Mucosa of descending colon (tissue), 3 donors: ENCODE measurements around the gene HIRA. TPM values are rescaled to one million over a fixed set of nuclear protein-coding genes. Genes with fewer than 3 reads are reported as not detected.

Source experiments
- ATAC-seq: fragments of 200-7000 bp; cut with Tn5 transposase; one replicate; pipeline ENCODE4 v1.9.1; 2020; ENCODE audit warnings: mild to moderate bottlenecking, moderate library complexity
- DNase-seq, 3 donors: peaks; one replicate each; pipeline ENCODE4 v3.0.0-alpha.2; 2020
- H3K36me3 ChIP-seq: fragments of 200-600 bp; one replicate; pipeline ENCODE4 v1.8.0; 2021; ENCODE audit warnings: low read depth, mild to moderate bottlenecking
- H3K4me1 ChIP-seq: fragments of 200-600 bp; one replicate; pipeline ENCODE4 v1.8.0; 2021; ENCODE audit warnings: low read depth, mild to moderate bottlenecking
- H3K4me3 ChIP-seq: fragments of 200-600 bp; one replicate; pipeline ENCODE4 v1.8.0; 2021; ENCODE audit warnings: mild to moderate bottlenecking
- H3K9me3 ChIP-seq: fragments of 200-600 bp; one replicate; pipeline ENCODE4 v1.8.0; 2021; ENCODE audit warnings: mild to moderate bottlenecking
- intact Hi-C, 2 donors: fragments of 100-400 bp; cut with DNase I in 1 of 2; cut with micrococcal nuclease in 1 of 2; formaldehyde crosslinking; loops; one replicate each; pipeline versions ENCODE4 v1.11.0 to v1.11.1; 2022; cut with DNase I, micrococcal nuclease
- total RNA-seq, 3 donors: library from RNA; stranded (reverse); fragmentation: NEBNext Ultra II Directional in 2 of 3; extraction: Animal tissue kit (Norgen Biotek cat#: 25700) in 2 of 3; gene quantifications; one replicate each; pipeline versions ENCODE4 v1.2.1 to v1.2.4, GENCODE V29; 2021 to 2023
- TF ChIP-seq, protein P1 (sequence below): fragments of 200-600 bp; IDR thresholded peaks from one replicate; pipeline ENCODE4 v1.8.0; 2022; ENCODE audit warnings: antibody characterized with exemption, mild to moderate bottlenecking
- donor health status: DM: no; HTN: no; CAD: no; lungs with moderate emphysema.
- donor health status: DM: no; HTN: no; CAD: no.
- donor health status: DM: no; HTN: yes; CAD: no.

HIRA gene
- total RNA-seq, 3 donors from 2014 or later: 24.0 to 35.0 (median 27.4) TPM

DNA sequence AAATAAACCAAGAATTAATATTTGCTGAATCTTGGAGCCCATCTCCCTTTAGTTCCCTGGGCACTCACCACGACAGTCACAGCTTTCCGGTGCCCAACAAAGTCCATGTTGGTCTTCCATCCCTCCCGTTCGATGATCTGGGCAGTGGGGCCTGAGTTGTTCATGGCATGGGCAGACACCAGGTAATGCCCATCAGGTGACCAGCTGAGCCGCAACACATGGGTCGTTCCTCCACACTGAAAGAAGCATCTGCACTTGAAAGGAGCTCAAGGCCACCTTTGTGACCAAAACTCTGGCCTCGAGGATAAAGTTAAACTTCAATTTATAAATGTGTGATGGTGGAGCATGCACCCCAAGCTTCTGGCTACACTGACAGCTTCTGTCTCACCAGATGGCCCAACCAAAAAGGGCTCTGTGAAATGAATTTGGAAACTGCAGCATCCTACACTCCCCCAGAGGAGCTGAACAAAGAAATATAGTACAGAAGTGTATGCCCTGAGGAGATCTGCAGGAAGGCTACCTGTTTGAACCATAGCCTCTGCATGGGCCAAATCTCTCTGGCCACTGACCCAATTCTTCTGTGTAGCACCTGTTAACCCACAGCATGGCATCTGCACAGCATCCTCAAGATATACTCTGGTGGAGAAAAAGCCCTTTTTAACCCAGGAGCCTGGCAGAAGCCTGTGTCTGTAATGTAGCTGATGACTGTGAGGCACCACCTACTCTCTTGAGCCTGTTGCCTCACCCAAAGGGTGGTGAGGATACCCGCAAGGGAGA lies 37.1 kb downstream of the HIRA start:
- H3K36me3 ChIP-seq: peaks cover 7% of the 10 kb centered on the region
- ATAC-seq (no peak), DNase-seq (no peak)
- TF ChIP-seq, protein P1, sequence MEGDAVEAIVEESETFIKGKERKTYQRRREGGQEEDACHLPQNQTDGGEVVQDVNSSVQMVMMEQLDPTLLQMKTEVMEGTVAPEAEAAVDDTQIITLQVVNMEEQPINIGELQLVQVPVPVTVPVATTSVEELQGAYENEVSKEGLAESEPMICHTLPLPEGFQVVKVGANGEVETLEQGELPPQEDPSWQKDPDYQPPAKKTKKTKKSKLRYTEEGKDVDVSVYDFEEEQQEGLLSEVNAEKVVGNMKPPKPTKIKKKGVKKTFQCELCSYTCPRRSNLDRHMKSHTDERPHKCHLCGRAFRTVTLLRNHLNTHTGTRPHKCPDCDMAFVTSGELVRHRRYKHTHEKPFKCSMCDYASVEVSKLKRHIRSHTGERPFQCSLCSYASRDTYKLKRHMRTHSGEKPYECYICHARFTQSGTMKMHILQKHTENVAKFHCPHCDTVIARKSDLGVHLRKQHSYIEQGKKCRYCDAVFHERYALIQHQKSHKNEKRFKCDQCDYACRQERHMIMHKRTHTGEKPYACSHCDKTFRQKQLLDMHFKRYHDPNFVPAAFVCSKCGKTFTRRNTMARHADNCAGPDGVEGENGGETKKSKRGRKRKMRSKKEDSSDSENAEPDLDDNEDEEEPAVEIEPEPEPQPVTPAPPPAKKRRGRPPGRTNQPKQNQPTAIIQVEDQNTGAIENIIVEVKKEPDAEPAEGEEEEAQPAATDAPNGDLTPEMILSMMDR: no peak
- intact Hi-C loops: no loop called here
- H3K4me3 ChIP-seq: no peak overlapping the region
- no peaks in the 10 kb centered on the region for H3K9me3 ChIP-seq
- no peaks in the 10 kb centered on the region for H3K4me1 ChIP-seq

DNA sequence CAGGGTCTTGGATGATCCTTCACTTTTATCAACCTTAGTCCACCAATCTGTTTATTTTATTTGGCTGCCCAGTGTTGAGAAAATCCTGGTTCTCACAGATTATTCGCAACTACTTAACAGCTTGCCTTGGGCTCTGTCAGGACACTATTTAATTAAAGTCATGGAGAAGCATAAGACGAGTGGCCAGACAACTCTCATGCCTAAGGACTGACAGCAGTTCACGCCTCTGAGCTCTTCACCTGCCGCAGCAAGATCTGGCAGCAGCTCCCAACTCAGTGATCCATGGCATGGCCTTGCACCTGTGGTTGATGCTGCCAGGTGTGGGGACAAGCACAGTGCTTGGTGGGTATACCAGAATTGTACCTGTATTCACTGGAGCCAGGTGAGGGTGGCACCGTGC lies 37.8 kb downstream of the HIRA start:
- DNase-seq: no peak
- intact Hi-C loops: no loop called here
- peaks cover 7% of the 10 kb centered on the region for H3K36me3 ChIP-seq

DNA sequence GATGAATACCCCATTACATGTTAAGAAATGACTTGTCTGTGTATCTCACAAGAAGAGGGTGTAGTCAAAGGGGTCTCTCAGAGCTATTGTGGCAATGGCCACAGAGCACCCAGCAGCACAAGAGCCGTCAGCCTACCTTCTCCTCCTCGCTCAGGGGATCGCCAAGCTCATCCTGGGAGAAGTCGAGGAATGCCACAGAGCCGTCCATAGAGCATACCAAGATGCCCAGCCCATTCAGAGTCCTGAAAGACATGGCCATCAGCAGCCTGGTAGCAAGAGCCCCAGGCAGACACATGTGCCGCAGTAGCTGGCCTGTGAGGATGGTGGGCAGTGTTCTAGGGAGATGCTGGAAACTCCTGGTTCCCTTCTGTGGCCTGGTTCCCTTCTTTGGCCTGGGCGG lies 44.0 kb downstream of the HIRA start:
- TF ChIP-seq, protein P1: no peak
- no peak overlapping the region for H3K4me3 ChIP-seq
- intact Hi-C loops: no loop called here
- no peak for DNase-seq
- H3K9me3 ChIP-seq: no peaks in the 10 kb centered on the region
- H3K4me1 ChIP-seq: no peaks in the 10 kb centered on the region
- no peak for ATAC-seq
- peaks cover 8% of the 10 kb centered on the region for H3K36me3 ChIP-seq

More for the DNA sequence above, 37.8 kb downstream of the HIRA start:
- TF ChIP-seq, protein P1: no peak
- H3K9me3 ChIP-seq: no peaks in the 10 kb centered on the region
- ATAC-seq: no peak
- H3K4me1 ChIP-seq: no peaks in the 10 kb centered on the region
- H3K4me3 ChIP-seq: no peak overlapping the region

GRCh38 chr22:19387038-19387437 lies 44.5 kb downstream of the HIRA start:
- Histone ChIP-seq H3K9me3 (no peaks in the 10 kb centered on the region), H3K4me3 (no peak overlapping the region), H3K36me3 (peaks cover 8% of the 10 kb centered on the region), H3K4me1 (no peaks in the 10 kb centered on the region)
- DNase-seq (no peak), ATAC-seq (no peak)
- TF ChIP-seq, protein P1: no peak
- intact Hi-C loops: no loop called here

GRCh38 chr22:19386248-19386647 lies 45.3 kb downstream of the HIRA start:
- intact Hi-C loops: no loop called here
- ATAC-seq (no peak), DNase-seq (no peak)
- TF ChIP-seq, protein P1: no peak
- H3K9me3 ChIP-seq: no peaks in the 10 kb centered on the region
- H3K4me1 ChIP-seq: no peaks in the 10 kb centered on the region
- no peak overlapping the region for H3K4me3 ChIP-seq
- H3K36me3 ChIP-seq: peaks cover 8% of the 10 kb centered on the region
